Upper lobe of left lung (tissue), 6 donors: ENCODE measurements around the gene CCN6. TPM values are rescaled to one million over a fixed set of nuclear protein-coding genes. Genes with fewer than 3 reads are reported as not detected.

Experiments used
- total RNA-seq, 6 donors: library from RNA; depleted of rRNA in 4 of 6; stranded (reverse); fragments of >200 nt in 4 of 6; gene quantifications; one replicate each; pipeline versions ENCODE4 v1.1.0 to v1.2.1, GENCODE V29; 2016 to 2021
- donor health status: DM: no; HTN: no; CAD: no; lungs with moderate emphysema.
- donor health status: DM: no; HTN: yes; CAD: no; lungs with severe emphysema.

Gene CCN6
- total RNA-seq, 6 donors from 2014 or later: not detected

Other genes with a start within 250 kb of the CCN6 start
- 100 to 1,000 TPM in 4 of 6 donors, 10 to 100 TPM in 2; 69.1 to 181 (median 113) TPM for gene FYN, start 180.7 kb upstream of the CCN6 start, total RNA-seq
- gene TUBE1, start 33.4 kb downstream of the CCN6 start, total RNA-seq: 10 to 100 TPM; 12.5 to 48.6 (median 21.0) TPM
- 10 to 100 TPM in 3 of 6 donors, 1 to 10 TPM in 3; 3.1 to 14.0 (median 10.4) TPM for gene FAM229B, start 33.5 kb downstream of the CCN6 start, total RNA-seq
- gene LAMA4, start 200.5 kb downstream of the CCN6 start, total RNA-seq: 100 to 1,000 TPM in 2 of 6 donors, 10 to 100 TPM in 4; 29.5 to 119 (median 58.9) TPM